ENCODE results near the gene SUGCT. TPM values are rescaled to one million over a fixed set of nuclear protein-coding genes. Genes with fewer than 3 reads are reported as not detected.
A peak's percentile ranks its signal among the peaks of the same experiment; 100 is the strongest.

The SUGCT gene
- total and polyA plus RNA-seq, 2 of the 13 experiments (the other 11 are each of a cell fraction or from before 2014, with no cell fraction given) = 10.1 to 22.2 TPM

DNA sequence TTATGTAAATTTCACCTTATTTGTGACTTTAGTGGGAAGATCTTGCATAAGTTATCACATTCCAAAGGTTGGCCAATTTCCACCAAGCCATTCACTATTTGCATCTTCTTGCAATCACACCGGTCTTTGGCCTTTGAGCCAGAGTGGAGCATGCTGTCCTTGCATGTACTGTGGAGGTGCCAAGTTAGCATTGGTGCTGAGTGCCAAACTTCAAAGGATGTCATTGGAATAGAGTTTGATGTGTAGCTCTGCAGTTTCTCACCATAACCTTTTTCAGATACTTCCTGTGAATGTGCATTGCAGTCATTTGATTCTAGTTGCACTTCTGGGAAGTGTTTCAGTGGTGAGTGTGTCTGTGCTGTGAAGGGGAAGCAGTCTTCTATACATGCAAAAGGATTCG lies 620.6 kb downstream of the SUGCT start (continued):
- TF ChIP-seq, protein P1, sequence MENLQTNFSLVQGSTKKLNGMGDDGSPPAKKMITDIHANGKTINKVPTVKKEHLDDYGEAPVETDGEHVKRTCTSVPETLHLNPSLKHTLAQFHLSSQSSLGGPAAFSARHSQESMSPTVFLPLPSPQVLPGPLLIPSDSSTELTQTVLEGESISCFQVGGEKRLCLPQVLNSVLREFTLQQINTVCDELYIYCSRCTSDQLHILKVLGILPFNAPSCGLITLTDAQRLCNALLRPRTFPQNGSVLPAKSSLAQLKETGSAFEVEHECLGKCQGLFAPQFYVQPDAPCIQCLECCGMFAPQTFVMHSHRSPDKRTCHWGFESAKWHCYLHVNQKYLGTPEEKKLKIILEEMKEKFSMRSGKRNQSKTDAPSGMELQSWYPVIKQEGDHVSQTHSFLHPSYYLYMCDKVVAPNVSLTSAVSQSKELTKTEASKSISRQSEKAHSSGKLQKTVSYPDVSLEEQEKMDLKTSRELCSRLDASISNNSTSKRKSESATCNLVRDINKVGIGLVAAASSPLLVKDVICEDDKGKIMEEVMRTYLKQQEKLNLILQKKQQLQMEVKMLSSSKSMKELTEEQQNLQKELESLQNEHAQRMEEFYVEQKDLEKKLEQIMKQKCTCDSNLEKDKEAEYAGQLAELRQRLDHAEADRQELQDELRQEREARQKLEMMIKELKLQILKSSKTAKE (CRISPR knock-in tag; IDR thresholded peaks at IDR 0.05; ENCODE audit: borderline replicate concordance) = no peak
- no peak for TF ChIP-seq ADNP (CRISPR knock-in tag; IDR thresholded peaks at IDR 0.05)
- TF ChIP-seq ZNF138 (CRISPR knock-in tag; IDR thresholded peaks at IDR 0.05; ENCODE audit: low read depth) = no peak
- TF ChIP-seq RARG (CRISPR knock-in tag; IDR thresholded peaks at IDR 0.05; ENCODE audit: low read depth) = no peak
- 0 out of 2 replicates have a peak, but pooled peaks have one; percentile 59 for TF ChIP-seq ZNF224 (CRISPR knock-in tag; IDR thresholded peaks at IDR 0.05)
- no peak; the same call in 1 of the 2 replicates for TF ChIP-seq ZFP90 (CRISPR knock-in tag; IDR thresholded peaks at IDR 0.05; ENCODE audit: borderline replicate concordance)
- TF ChIP-seq PHF21A (CRISPR knock-in tag; IDR thresholded peaks at IDR 0.05) = 0 out of 2 replicates have a peak, but pooled peaks have one; percentile 42
- no peak for TF ChIP-seq ZNF33A (CRISPR knock-in tag; IDR thresholded peaks at IDR 0.05; ENCODE audit: borderline replicate concordance)
- TF ChIP-seq, protein P2, sequence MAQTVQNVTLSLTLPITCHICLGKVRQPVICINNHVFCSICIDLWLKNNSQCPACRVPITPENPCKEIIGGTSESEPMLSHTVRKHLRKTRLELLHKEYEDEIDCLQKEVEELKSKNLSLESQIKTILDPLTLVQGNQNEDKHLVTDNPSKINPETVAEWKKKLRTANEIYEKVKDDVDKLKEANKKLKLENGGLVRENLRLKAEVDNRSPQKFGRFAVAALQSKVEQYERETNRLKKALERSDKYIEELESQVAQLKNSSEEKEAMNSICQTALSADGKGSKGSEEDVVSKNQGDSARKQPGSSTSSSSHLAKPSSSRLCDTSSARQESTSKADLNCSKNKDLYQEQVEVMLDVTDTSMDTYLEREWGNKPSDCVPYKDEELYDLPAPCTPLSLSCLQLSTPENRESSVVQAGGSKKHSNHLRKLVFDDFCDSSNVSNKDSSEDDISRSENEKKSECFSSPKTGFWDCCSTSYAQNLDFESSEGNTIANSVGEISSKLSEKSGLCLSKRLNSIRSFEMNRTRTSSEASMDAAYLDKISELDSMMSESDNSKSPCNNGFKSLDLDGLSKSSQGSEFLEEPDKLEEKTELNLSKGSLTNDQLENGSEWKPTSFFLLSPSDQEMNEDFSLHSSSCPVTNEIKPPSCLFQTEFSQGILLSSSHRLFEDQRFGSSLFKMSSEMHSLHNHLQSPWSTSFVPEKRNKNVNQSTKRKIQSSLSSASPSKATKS (CRISPR knock-in tag; IDR thresholded peaks at IDR 0.05) = no peak
- TF ChIP-seq RXRB (CRISPR knock-in tag; IDR thresholded peaks at IDR 0.05; ENCODE audit: borderline replicate concordance) = peak; percentile 54; the same call in 1 of the 2 replicates
- TF ChIP-seq NFE2L1 (CRISPR knock-in tag; IDR thresholded peaks at IDR 0.05; ENCODE audit: borderline replicate concordance) = no peak
- no peak for TF ChIP-seq ZNF253 (CRISPR knock-in tag; IDR thresholded peaks at IDR 0.05; ENCODE audit: borderline replicate concordance)
- TF ChIP-seq SP5 (CRISPR knock-in tag; IDR thresholded peaks at IDR 0.05; ENCODE audit: borderline replicate concordance, low read depth) = no peak
- TF ChIP-seq RCOR2 (CRISPR knock-in tag; IDR thresholded peaks at IDR 0.05) = peak; percentile 85
- TF ChIP-seq, protein P3, sequence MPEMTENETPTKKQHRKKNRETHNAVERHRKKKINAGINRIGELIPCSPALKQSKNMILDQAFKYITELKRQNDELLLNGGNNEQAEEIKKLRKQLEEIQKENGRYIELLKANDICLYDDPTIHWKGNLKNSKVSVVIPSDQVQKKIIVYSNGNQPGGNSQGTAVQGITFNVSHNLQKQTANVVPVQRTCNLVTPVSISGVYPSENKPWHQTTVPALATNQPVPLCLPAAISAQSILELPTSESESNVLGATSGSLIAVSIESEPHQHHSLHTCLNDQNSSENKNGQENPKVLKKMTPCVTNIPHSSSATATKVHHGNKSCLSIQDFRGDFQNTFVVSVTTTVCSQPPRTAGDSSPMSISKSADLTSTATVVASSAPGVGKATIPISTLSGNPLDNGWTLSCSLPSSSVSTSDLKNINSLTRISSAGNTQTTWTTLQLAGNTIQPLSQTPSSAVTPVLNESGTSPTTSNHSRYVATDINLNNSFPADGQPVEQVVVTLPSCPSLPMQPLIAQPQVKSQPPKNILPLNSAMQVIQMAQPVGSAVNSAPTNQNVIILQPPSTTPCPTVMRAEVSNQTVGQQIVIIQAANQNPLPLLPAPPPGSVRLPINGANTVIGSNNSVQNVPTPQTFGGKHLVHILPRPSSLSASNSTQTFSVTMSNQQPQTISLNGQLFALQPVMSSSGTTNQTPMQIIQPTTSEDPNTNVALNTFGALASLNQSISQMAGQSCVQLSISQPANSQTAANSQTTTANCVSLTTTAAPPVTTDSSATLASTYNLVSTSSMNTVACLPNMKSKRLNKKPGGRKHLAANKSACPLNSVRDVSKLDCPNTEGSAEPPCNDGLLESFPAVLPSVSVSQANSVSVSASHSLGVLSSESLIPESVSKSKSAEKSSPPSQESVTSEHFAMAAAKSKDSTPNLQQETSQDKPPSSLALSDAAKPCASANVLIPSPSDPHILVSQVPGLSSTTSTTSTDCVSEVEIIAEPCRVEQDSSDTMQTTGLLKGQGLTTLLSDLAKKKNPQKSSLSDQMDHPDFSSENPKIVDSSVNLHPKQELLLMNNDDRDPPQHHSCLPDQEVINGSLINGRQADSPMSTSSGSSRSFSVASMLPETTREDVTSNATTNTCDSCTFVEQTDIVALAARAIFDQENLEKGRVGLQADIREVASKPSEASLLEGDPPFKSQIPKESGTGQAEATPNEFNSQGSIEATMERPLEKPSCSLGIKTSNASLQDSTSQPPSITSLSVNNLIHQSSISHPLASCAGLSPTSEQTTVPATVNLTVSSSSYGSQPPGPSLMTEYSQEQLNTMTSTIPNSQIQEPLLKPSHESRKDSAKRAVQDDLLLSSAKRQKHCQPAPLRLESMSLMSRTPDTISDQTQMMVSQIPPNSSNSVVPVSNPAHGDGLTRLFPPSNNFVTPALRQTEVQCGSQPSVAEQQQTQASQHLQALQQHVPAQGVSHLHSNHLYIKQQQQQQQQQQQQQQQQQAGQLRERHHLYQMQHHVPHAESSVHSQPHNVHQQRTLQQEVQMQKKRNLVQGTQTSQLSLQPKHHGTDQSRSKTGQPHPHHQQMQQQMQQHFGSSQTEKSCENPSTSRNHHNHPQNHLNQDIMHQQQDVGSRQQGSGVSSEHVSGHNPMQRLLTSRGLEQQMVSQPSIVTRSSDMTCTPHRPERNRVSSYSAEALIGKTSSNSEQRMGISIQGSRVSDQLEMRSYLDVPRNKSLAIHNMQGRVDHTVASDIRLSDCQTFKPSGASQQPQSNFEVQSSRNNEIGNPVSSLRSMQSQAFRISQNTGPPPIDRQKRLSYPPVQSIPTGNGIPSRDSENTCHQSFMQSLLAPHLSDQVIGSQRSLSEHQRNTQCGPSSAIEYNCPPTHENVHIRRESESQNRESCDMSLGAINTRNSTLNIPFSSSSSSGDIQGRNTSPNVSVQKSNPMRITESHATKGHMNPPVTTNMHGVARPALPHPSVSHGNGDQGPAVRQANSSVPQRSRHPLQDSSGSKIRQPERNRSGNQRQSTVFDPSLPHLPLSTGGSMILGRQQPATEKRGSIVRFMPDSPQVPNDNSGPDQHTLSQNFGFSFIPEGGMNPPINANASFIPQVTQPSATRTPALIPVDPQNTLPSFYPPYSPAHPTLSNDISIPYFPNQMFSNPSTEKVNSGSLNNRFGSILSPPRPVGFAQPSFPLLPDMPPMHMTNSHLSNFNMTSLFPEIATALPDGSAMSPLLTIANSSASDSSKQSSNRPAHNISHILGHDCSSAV (CRISPR knock-in tag; IDR thresholded peaks at IDR 0.05; ENCODE audit: borderline replicate concordance) = no peak
- TF ChIP-seq PRMT3 (CRISPR knock-in tag; IDR thresholded peaks at IDR 0.05; ENCODE audit: borderline replicate concordance, low read depth) = no peak
- TF ChIP-seq MBD4 (IDR thresholded peaks at IDR 0.05; ENCODE audit: borderline replicate concordance, low read length) = 0 out of 2 replicates have a peak, but pooled peaks have one; percentile 50
- no peak for TF ChIP-seq EEA1 (CRISPR knock-in tag; IDR thresholded peaks at IDR 0.05; ENCODE audit: borderline replicate concordance)
